ENCODE data around the gene TCF25.
A peak's percentile ranks its signal among the peaks of the same experiment; 100 is the strongest.
"Not testable (repeated sequence)": the region's sequence is repeated elsewhere in the genome, so short reads cannot be mapped to it uniquely, and the experiment has no call there.

TCF25 gene

DNA sequence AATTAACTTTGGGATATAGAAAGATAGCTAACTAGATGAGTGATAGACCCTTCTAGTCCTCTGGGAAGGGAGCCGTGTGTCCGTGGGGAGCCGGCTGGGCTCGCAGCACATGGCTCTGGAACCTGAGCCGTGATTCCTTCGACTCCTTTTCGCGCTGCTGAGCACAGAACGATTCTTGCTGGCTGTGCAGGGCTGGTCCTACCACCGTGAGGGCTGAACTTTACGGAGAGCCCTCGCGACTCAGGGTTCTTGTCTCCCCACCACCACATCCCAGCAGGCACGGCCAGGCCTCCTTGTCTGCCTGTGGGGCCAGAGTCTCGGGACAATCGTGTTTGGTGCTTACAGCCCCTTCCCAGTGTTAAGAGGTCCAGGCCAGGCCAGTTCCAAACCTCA lies 13.8 kb upstream of the TCF25 start:
- Mint-ChIP-seq H3K27me3 (peaks cover 34% of the 10 kb centered on the region), H3K27ac (no peak overlapping the region), H3K4me3 (no peak overlapping the region), H3K4me1 (peaks cover 32% of the 10 kb centered on the region), H3K36me3 (no peaks in the 10 kb centered on the region), H3K9me3 (no peaks in the 10 kb centered on the region)
- ATAC-seq = no peak

DNA sequence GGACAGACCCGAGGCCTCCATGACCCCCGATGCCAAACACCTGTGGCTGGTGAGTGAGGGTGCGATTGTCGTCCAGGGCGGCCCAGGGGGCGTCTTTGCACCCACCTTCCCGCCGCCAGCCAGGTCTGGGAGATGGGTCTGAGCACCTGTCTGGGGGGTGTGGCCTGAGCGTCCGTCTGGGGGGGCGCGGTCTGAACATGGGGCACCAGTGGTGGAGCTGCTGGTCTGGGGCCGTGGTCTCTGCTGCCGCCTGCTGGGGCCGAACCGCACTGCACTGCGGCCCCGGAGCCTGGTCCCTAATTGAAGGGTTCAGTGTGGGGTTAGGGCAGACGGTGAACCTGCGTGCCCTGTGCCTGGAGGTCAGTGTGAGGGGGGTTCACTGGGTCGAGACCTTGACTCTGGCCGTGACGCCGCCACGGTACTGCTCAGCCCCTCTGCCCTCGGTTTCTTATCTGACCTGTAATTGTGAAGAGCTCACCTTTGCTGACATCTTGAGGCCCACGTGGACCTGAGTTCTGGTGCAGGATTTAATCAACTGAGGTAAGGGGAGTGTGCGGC lies 12.6 kb upstream of the TCF25 start:
- peak; percentile 82 for ATAC-seq
- H3K27ac Mint-ChIP-seq = no peak overlapping the region
- H3K9me3 Mint-ChIP-seq = no peaks in the 10 kb centered on the region
- H3K4me3 Mint-ChIP-seq = no peak overlapping the region
- H3K36me3 Mint-ChIP-seq = no peaks in the 10 kb centered on the region
- H3K27me3 Mint-ChIP-seq = peaks cover 34% of the 10 kb centered on the region
- H3K4me1 Mint-ChIP-seq = peaks cover 39% of the 10 kb centered on the region

DNA sequence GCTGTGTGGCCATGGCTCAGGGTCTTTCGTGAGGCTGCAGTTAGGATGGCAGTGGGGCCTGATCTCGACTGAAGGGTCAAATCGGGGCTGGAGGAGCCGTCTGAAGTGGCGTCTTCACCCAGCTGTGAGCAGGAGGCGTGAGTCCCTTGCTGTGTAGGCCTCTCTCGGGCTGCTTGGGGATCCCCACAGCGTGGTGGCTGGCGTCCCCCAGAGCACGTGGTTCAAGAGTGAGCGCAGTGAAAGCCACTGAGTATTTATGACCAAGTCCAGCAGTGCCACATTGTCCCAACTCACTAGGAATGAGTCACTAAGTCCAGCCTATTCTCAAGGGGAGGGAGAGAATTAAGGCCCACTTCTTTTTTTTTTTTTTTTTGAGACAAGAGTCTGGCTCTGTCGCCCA lies 11.7 kb upstream of the TCF25 start:
- H3K4me3 Mint-ChIP-seq = no peak overlapping the region

DNA sequence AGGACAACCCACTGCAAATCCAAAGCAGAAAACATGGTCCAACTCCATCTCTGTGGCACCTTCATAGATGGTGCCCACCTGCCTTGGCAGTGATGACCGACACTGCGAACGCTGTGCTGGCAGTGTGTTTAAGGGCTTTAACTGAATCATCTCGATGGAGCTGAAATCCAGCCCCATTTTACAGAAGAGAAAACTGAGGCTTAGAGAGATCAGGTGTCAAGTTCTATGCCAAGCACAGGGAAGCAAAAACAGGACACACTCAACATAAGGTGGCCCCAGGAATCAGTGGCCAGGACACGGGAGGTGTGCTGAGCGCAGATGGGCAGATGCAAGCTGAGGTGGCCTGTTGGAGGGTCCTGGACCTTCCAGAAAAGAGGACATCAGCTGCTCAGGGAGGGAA lies 10.7 kb upstream of the TCF25 start:
- no peaks in the 10 kb centered on the region for H3K36me3 Mint-ChIP-seq

More for the DNA sequence above, 11.7 kb upstream of the TCF25 start:
- no peak for ATAC-seq
- H3K36me3 Mint-ChIP-seq = no peaks in the 10 kb centered on the region
- H3K9me3 Mint-ChIP-seq = no peaks in the 10 kb centered on the region
- H3K4me1 Mint-ChIP-seq = peaks cover 39% of the 10 kb centered on the region
- H3K27ac Mint-ChIP-seq = no peak overlapping the region
- H3K27me3 Mint-ChIP-seq = peaks cover 34% of the 10 kb centered on the region

DNA sequence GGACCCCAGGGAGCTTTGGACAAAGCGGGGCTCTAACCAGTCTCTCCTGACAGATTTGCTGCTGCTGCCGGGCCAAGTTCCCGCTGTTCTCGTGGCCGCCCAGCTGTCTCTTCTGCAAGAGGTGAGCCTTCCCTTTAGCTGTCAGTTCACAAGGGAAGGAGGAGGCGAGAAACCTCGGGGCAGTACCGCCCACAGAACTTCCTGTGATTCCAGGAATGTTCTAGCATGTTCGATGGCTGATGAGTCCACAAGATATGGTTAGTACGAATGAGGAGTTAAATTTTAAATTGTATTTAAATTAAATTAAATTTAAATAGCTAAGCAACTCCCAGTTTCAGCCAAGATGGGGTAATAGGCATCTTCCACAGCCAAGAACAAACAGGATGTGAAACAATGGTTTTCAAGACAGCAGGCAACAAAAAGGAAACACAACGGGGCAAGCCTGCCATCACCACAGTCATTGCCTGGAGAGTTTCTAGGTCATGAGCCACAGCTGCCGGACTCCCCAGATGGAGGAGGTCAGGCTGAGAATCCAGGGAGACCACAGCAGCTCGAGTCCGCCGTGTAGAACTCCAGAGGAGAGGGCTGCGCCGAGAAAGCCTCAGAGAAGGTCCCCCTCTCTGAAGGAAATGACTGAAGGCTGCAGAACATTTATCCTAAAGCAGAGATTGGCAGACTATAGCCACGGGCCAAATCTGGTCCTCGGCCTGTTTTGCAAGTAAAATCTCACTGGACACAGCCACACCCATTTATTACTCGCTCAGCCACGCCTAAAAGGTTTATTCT lies 9.5 kb upstream of the TCF25 start:
- Mint-ChIP-seq H3K27me3 (peaks cover 22% of the 10 kb centered on the region), H3K36me3 (no peaks in the 10 kb centered on the region), H3K9me3 (no peaks in the 10 kb centered on the region), H3K27ac (peak overlapping the region; percentile 67), H3K4me3 (peak overlapping the region; percentile 15), H3K4me1 (peaks cover 39% of the 10 kb centered on the region)
- peak; percentile 82 for ATAC-seq

More for the DNA sequence above, 10.7 kb upstream of the TCF25 start:
- no peak for ATAC-seq
- peak overlapping the region; percentile 67 for H3K27ac Mint-ChIP-seq
- H3K4me3 Mint-ChIP-seq = no peak overlapping the region
- H3K27me3 Mint-ChIP-seq = peaks cover 34% of the 10 kb centered on the region
- peaks cover 39% of the 10 kb centered on the region for H3K4me1 Mint-ChIP-seq
- H3K9me3 Mint-ChIP-seq = no peaks in the 10 kb centered on the region

DNA sequence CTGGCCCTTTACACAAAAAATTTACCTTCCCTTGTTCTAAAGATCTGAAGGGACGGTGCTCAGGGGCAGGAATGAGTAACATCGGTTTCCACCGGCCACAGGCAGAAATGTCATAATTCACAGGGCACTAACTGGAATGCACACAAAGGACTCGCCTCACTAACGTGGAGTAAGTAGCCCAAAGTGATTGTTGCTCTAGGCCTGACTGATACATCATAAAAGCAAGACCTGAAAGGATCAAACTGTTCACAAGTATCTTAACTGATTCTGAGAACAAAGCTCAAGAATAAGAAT lies 8.9 kb upstream of the TCF25 start:
- peaks cover 39% of the 10 kb centered on the region for H3K4me1 Mint-ChIP-seq
- H3K27ac Mint-ChIP-seq = peak overlapping the region; percentile 67
- peak; percentile 34 for ATAC-seq
- no peak overlapping the region for H3K4me3 Mint-ChIP-seq
- H3K36me3 Mint-ChIP-seq = no peaks in the 10 kb centered on the region
- H3K27me3 Mint-ChIP-seq = peaks cover 17% of the 10 kb centered on the region
- no peaks in the 10 kb centered on the region for H3K9me3 Mint-ChIP-seq

DNA sequence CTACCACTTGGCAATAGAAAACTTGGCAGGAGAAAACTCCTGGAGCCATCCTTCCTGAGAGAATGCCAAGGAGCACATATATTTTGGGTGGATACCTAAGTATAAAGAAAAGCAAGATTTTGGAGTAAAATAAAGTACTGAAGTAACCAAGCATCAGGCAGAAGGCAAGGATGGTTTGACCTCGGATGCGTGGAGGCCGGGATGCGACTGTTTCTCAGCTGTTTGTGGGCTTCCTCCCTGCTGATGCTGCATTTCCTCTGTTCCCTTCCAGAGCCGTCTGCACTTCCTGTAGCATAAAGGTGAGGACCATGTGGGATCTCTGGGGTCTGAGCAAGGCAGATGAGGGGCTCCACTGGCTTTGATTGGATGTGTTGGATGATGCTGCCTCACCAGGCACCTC lies 5.5 kb upstream of the TCF25 start:
- Mint-ChIP-seq H3K9me3 (no peaks in the 10 kb centered on the region), H3K36me3 (no peaks in the 10 kb centered on the region), H3K4me3 (no peak overlapping the region), H3K27me3 (no peaks in the 10 kb centered on the region), H3K27ac (no peak overlapping the region), H3K4me1 (peaks cover 30% of the 10 kb centered on the region)
- ATAC-seq = no peak

DNA sequence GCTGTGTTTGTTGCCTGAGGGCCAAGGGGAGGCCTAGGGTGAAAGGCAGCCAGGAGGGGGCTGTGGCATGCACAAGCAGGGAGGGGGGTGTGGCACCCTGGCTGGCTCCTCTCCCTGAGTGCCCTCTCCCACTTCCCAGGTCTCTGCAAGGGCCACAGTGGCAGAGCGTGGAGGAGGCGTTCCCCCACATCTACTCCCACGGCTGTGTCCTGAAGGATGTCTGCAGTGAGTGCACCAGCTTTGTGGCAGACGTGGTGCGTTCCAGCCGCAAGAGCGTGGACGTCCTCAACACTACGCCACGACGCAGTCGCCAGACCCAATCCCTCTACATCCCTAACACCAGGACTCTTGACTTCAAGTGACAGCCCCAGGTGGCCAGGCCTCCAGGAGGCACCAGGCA lies 3.5 kb upstream of the TCF25 start:
- Mint-ChIP-seq H3K27me3 (no peaks in the 10 kb centered on the region), H3K36me3 (peaks cover under 1% of the 10 kb centered on the region), H3K4me1 (peaks cover 18% of the 10 kb centered on the region), H3K4me3 (no peak overlapping the region), H3K27ac (no peak overlapping the region), H3K9me3 (no peaks in the 10 kb centered on the region)
- no peak for ATAC-seq

DNA sequence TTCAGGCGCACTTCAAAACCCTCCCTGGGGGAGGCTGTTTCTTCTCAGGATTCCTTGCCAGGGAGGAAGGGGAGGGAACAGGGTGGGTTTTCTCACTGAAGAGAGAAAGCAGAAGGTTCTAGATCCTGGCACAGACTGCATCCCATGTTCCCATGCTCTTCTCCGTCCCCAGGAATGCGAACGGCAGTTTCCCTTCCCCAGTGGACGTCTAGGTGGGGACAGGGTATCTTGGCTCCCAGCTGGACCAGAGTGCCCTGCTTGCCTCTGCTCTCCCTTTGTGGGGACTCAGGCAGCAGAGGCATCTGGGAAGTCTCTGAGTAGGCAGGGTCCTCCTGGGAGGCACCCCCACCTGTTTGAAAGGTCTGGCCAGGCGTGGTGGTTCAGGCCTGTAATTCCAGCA lies 3.0 kb upstream of the TCF25 start:
- H3K27me3 Mint-ChIP-seq = no peaks in the 10 kb centered on the region
- H3K4me1 Mint-ChIP-seq = peaks cover 19% of the 10 kb centered on the region
- H3K4me3 Mint-ChIP-seq = no peak overlapping the region
- ATAC-seq = no peak
- no peak overlapping the region for H3K27ac Mint-ChIP-seq
- no peaks in the 10 kb centered on the region for H3K9me3 Mint-ChIP-seq
- peaks cover 6% of the 10 kb centered on the region for H3K36me3 Mint-ChIP-seq

DNA sequence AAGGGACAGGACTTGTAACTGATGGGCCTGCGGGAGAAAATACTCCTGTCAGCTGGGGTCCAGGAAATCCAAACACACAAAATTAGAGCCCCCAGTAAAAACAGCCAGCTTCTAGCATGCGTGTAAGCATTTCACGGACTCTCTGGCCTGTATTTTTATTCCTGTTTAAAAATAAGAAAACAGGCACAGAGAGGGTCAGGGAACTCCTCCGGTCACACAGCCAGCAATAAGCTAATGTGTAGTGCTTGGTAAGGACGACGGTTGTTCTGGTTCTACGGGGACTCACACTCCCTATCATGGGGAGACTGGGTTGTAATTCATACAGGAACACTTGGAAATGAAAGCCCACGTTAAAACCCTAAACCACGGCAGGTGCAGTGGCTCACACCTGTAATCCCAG lies 1.5 kb upstream of the TCF25 start:
- no peaks in the 10 kb centered on the region for H3K9me3 Mint-ChIP-seq
- H3K27me3 Mint-ChIP-seq = no peaks in the 10 kb centered on the region
- no peak overlapping the region for H3K27ac Mint-ChIP-seq
- no peak for ATAC-seq
- H3K36me3 Mint-ChIP-seq = peaks cover 6% of the 10 kb centered on the region
- H3K4me3 Mint-ChIP-seq = no peak overlapping the region
- peaks cover 19% of the 10 kb centered on the region for H3K4me1 Mint-ChIP-seq

DNA sequence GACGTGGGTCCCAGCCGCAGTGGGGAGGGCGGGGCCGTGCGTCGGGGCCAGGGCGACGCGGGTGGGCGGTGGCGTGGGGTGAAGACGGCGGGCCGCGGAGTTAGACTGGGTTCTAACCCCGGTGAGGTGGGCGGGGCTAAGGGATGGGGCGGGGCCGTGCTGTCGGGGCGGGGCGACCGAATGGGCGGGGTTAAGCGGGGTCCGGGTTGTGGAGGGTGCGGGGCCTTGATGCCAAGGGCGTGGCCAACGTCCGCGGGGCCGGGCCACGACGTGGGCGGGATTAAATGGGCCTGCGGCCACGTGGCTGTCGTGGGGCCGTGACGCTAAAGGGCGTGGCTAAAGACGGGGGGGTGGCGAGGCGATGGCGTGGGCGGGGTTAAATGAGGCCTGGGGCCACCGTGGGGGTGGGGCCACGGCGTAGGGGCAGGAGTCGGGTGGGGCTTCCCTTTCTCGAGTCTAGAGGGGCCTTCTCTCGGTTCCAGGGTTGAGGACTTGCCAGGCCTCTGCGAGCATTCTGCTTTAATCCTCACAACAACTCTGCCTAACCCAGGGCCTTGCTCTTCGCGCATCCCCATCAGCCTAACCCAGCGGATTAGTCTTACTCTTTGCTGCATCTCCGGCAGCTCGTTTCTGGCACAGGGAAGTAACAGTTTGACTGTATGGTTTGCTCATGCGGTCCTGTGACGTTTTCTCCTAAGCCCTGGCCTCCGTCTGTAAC lies 739 bp downstream of the TCF25 start:
- Mint-ChIP-seq H3K27ac (peak overlapping the region; percentile 97), H3K36me3 (peaks cover 15% of the 10 kb centered on the region), H3K27me3 (no peaks in the 10 kb centered on the region), H3K4me1 (peaks cover 19% of the 10 kb centered on the region), H3K9me3 (no peaks in the 10 kb centered on the region), H3K4me3 (peak overlapping the region; percentile 85)
- peak; percentile 91 for ATAC-seq

DNA sequence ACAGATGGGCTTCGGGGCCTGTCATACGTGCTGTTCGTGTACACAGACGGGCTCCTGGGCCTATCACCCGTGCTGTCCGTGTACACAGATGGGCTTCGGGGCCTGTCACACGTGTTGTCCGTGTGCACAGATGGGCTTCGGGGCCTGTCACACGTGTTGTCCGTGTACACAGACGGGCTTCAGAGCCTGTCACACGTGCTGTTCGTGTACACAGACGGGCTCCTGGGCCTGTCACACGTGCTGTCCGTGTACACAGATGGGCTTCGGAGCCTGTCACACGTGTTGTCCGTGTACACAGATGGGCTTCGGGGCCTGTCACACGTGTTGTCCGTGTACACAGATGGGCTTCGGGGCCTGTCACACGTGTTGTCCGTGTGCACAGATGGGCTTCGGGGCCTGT lies 5.7 kb downstream of the TCF25 start:
- H3K27ac Mint-ChIP-seq, H3K4me3 Mint-ChIP-seq, ATAC-seq, H3K9me3 Mint-ChIP-seq, H3K27me3 Mint-ChIP-seq: not testable (repeated sequence)
- Mint-ChIP-seq H3K4me1 (peaks cover 16% of the 10 kb centered on the region), H3K36me3 (peaks cover 40% of the 10 kb centered on the region)

DNA sequence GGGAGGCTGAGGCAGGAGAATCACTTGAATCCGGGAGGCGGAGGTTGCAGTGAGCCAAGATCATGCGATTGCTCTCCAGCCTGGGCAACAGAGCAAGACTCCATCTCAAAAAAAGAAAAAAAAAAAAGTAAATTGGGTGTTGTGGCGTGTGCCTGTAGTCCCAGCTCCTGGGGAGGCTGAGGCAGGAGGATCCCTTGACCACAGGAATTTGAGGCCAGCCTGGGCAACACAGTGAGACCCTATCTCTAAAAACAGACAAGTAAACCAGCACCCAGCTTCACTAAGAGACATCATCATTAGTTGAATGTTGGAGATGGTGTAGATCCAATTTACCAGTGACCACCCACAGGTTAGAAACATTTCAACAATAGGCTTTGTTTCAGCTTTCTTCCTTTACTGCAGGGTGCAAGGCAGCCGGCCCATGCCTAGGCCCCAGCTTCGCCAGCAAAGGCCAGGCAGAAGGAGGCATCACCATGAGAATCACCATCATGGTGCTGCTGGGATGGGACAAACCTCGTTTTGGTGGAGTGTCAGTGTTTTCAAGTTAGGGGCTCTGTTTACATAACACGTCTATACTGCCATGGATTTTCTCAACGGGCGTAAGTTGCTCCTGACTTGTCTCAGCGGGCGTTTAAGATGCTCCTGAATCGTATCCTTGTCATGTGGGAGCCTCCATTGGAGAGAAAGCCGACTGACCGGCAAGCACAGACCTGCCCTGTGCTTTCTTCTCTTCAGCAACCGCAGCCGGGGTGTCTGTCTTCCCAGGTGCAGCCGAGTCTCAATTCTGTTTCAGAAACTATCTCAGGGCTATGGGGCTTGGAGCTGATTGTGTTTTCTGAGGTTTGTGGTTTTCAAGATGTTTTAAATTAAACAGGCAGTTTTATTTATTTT lies 7.3 kb downstream of the TCF25 start:
- no peak for ATAC-seq
- Mint-ChIP-seq H3K4me1 (peaks cover 5% of the 10 kb centered on the region), H3K27me3 (no peaks in the 10 kb centered on the region), H3K4me3 (no peak overlapping the region), H3K36me3 (peaks cover 45% of the 10 kb centered on the region), H3K9me3 (no peaks in the 10 kb centered on the region), H3K27ac (no peak overlapping the region)

DNA sequence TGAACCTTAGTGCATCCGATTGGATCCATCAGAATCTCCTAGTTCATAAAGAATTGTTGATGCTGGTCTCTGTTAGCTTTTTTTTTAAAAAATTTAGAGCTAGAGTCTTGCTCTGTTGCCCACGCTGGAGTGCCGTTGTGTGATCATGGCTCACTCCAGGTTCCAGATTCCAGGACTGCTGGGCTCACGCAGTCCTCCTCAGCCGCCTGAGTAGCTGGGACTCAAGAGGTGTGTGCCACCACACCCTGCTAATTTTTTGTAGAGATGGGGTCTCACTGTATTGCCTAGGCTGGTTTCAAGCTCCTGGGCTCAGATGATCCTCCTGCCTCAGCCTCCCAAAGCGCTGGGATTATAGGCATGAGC lies 8.0 kb downstream of the TCF25 start:
- H3K27ac Mint-ChIP-seq = no peak overlapping the region
- peaks cover 45% of the 10 kb centered on the region for H3K36me3 Mint-ChIP-seq
- H3K4me3 Mint-ChIP-seq = no peak overlapping the region
- ATAC-seq = no peak
- H3K4me1 Mint-ChIP-seq = peaks cover 5% of the 10 kb centered on the region
- H3K9me3 Mint-ChIP-seq = no peaks in the 10 kb centered on the region
- no peaks in the 10 kb centered on the region for H3K27me3 Mint-ChIP-seq

DNA sequence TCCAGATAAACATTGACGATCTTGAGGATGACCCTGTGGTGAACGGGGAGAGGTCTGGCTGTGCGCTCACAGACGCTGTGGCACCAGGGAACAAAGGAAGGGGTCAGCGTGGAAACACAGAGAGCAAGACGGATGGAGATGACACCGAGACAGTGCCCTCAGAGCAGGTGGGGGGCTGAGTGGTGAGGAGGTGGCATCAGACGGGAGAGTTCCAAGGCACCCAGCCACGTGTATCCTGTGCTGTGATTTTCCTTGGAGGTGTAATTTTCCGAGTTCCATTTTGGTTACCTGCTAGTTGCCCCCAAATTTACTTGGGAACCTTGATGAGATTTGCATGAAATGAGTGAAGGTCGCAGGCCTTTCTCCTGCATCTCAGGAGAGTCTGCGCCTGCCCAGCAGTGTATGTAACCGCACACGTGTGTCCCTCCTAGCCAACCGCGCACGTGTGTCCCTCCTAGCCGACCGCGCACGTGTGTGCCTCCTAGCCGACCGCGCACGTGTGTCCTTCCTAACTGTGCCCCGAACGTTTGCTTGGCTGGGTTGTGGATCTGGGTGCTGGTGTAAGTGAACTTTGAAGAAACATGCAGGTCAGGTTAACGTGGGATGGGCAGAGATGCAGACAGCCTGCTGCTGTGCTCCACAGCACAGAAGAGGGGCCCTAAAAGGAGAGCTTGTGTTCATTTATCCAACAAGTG lies 10.1 kb downstream of the TCF25 start:
- Mint-ChIP-seq H3K27me3 (no peaks in the 10 kb centered on the region), H3K9me3 (no peaks in the 10 kb centered on the region), H3K27ac (no peak overlapping the region), H3K4me1 (peaks cover 5% of the 10 kb centered on the region), H3K4me3 (no peak overlapping the region), H3K36me3 (peaks cover 53% of the 10 kb centered on the region)
- ATAC-seq = no peak
